ENCODE results near the gene STAT4.

DNA sequence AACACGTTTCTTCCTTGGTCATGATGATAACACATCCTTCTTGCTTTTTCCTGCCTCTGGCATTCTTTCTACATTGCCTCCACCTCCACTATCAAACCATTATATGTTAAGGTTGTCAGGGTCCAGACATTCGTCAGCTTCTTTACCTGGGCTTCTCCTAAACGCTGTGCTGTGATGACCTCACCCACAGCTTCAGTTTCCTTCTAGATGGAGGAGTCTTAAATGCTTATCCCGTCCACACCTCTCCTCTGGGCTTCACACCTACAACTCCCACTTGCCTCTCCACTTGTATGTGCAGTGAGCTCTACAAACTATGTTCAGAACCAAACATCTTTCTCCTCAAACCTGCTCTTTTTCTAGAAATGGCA, 136.2 kb downstream of the STAT4 start:
- TF ChIP-seq CTCF (optimal IDR thresholded peaks at IDR 0.05 in 1 of 3, IDR thresholded peaks at IDR 0.05 in 1 of 3, conservative IDR thresholded peaks at IDR 0.05 in 1 of 3; ENCODE audit: extremely low read depth in 1 of 3, insufficient read depth in 2 of 3, low read length in 3 of 3): no peak
- TF ChIP-seq EZH2 (IDR thresholded peaks at IDR 0.05; ENCODE audit: low read length): no peak

Data from keratinocyte (primary cell).